ENCODE measurements around the gene CUEDC2.

CUEDC2 gene

GRCh38 chr10:102376901-102377300, 55.5 kb downstream of the CUEDC2 start:
- Histone ChIP-seq H3K9me3 (ENCODE audit: low read length) (no peaks in the 10 kb centered on the region), H3K9ac (ENCODE audit: low read length) (no peak overlapping the region), H2AFZ (ENCODE audit: low read length) (no peak overlapping the region), H3F3A (ENCODE audit: insufficient read depth, low read length) (no peaks in the 10 kb centered on the region), H3K36me3 (ENCODE audit: insufficient read depth, low read length) (peaks cover 32% of the 10 kb centered on the region), H3K9me2 (ENCODE audit: low read depth, low read length) (no peaks in the 10 kb centered on the region), H3K27ac (ENCODE audit: low read depth, low read length, poor library complexity, severe bottlenecking) (no peak overlapping the region), H3K4me2 (ENCODE audit: low read length) (no peak overlapping the region), H4K20me1 (ENCODE audit: insufficient read depth, low read length) (no peaks in the 10 kb centered on the region), H3K4me3 (ENCODE audit: low read depth, low read length, poor library complexity, severe bottlenecking) (no peak overlapping the region), H3K79me2 (ENCODE audit: insufficient read depth, low read length) (no peaks in the 10 kb centered on the region), H3K27me3 (ENCODE audit: insufficient read depth, low read length) (no peaks in the 10 kb centered on the region), H3K4me1 (ENCODE audit: insufficient read depth, low read length, severe bottlenecking) (no peaks in the 10 kb centered on the region)
- TF ChIP-seq EZH2 (IDR thresholded peaks at IDR 0.05; ENCODE audit: borderline replicate concordance, low read length) (no peak), CTCF (IDR thresholded peaks at IDR 0.05; ENCODE audit: low read length) (no peak)

- no peaks in the 10 kb centered on the region for H3K4me1 ChIP-seq (ENCODE audit: insufficient read depth, low read length, severe bottlenecking)
Observed at GRCh38 chr10:102375867-102376266, 56.5 kb downstream of the CUEDC2 start.

GRCh38 chr10:102375250-102375649, 57.1 kb downstream of the CUEDC2 start:
- Histone ChIP-seq H3K9me3 (ENCODE audit: low read length) (no peaks in the 10 kb centered on the region), H3K27me3 (ENCODE audit: insufficient read depth, low read length) (no peaks in the 10 kb centered on the region), H3K36me3 (ENCODE audit: insufficient read depth, low read length) (peaks cover 45% of the 10 kb centered on the region), H3K27ac (ENCODE audit: low read depth, low read length, poor library complexity, severe bottlenecking) (no peak overlapping the region), H3K4me1 (ENCODE audit: insufficient read depth, low read length, severe bottlenecking) (no peaks in the 10 kb centered on the region), H3F3A (ENCODE audit: insufficient read depth, low read length) (no peaks in the 10 kb centered on the region), H4K20me1 (ENCODE audit: insufficient read depth, low read length) (no peaks in the 10 kb centered on the region), H3K4me2 (ENCODE audit: low read length) (no peak overlapping the region), H2AFZ (ENCODE audit: low read length) (no peak overlapping the region), H3K4me3 (ENCODE audit: low read depth, low read length, poor library complexity, severe bottlenecking) (no peak overlapping the region), H3K9ac (ENCODE audit: low read length) (no peak overlapping the region), H3K79me2 (ENCODE audit: insufficient read depth, low read length) (no peaks in the 10 kb centered on the region), H3K9me2 (ENCODE audit: low read depth, low read length) (no peaks in the 10 kb centered on the region)
- no peak for TF ChIP-seq CTCF (IDR thresholded peaks at IDR 0.05; ENCODE audit: low read length)
- no peak for TF ChIP-seq EZH2 (IDR thresholded peaks at IDR 0.05; ENCODE audit: borderline replicate concordance, low read length)

More at GRCh38 chr10:102375867-102376266, 56.5 kb downstream of the CUEDC2 start:
- Histone ChIP-seq H3K9ac (ENCODE audit: low read length) (no peak overlapping the region), H3K4me2 (ENCODE audit: low read length) (no peak overlapping the region), H3K36me3 (ENCODE audit: insufficient read depth, low read length) (peaks cover 38% of the 10 kb centered on the region), H3K79me2 (ENCODE audit: insufficient read depth, low read length) (no peaks in the 10 kb centered on the region), H3K4me3 (ENCODE audit: low read depth, low read length, poor library complexity, severe bottlenecking) (no peak overlapping the region), H4K20me1 (ENCODE audit: insufficient read depth, low read length) (no peaks in the 10 kb centered on the region), H2AFZ (ENCODE audit: low read length) (no peak overlapping the region), H3K9me2 (ENCODE audit: low read depth, low read length) (no peaks in the 10 kb centered on the region), H3K27ac (ENCODE audit: low read depth, low read length, poor library complexity, severe bottlenecking) (no peak overlapping the region), H3K9me3 (ENCODE audit: low read length) (no peaks in the 10 kb centered on the region), H3K27me3 (ENCODE audit: insufficient read depth, low read length) (no peaks in the 10 kb centered on the region), H3F3A (ENCODE audit: insufficient read depth, low read length) (no peaks in the 10 kb centered on the region)
- TF ChIP-seq EZH2 (IDR thresholded peaks at IDR 0.05; ENCODE audit: borderline replicate concordance, low read length): no peak
- TF ChIP-seq CTCF (IDR thresholded peaks at IDR 0.05; ENCODE audit: low read length): no peak
